HepG2 (cell line): Measurements from ENCODE around the gene PPP6R2. TPM values are rescaled to one million over a fixed set of nuclear protein-coding genes. Genes with fewer than 3 reads are reported as not detected.

ENCODE experiments used
- CSRNP1 ChIP-seq: sonication (generic); formaldehyde crosslinking; IDR thresholded peaks from 2 replicates; pipeline ENCODE4 v1.8.1; 2023; ENCODE audit warnings: mild to moderate bottlenecking, missing genetic modification reagents
- FLYWCH1 ChIP-seq: sonication (generic); formaldehyde crosslinking; IDR thresholded peaks from 2 replicates; pipeline ENCODE4 v1.8.1; 2023; ENCODE audit warnings: mild to moderate bottlenecking, missing genetic modification reagents
- JUNB ChIP-seq: sonication (generic); formaldehyde crosslinking; IDR thresholded peaks from 2 replicates; pipeline ENCODE4 v1.8.0; 2022; ENCODE audit warnings: missing genetic modification reagents, mild to moderate bottlenecking, borderline replicate concordance
- KLF16 ChIP-seq, 2 experiments: sonication (generic) in 1 of 2; formaldehyde crosslinking in 1 of 2; IDR thresholded peaks; 2 replicates each; pipeline versions ENCODE4 v1.6.1 to v1.8.0; 2016 to 2023; ENCODE audit warnings: missing genetic modification reagents in 2 of 2, missing compliant biosample characterization in 1 of 2
- MEF2D ChIP-seq: sonication (generic); formaldehyde crosslinking; IDR thresholded peaks from 2 replicates; pipeline ENCODE4 v1.5.1; 2020; ENCODE audit warnings: mild to moderate bottlenecking, missing genetic modification reagents
- MIXL1 ChIP-seq: IDR thresholded peaks from 2 replicates; pipeline ENCODE4 v1.6.1; 2016
- NBN ChIP-seq: fragments of 450-650 bp; conservative IDR thresholded peaks from 2 replicates; pipeline ENCODE4 v1.6.1; 2017
- PAX8 ChIP-seq: sonication (generic); formaldehyde crosslinking; IDR thresholded peaks from 2 replicates; pipeline ENCODE4 v1.8.0; 2022; ENCODE audit warnings: mild to moderate bottlenecking, missing genetic modification reagents, borderline replicate concordance
- POGZ ChIP-seq: sonication (generic); formaldehyde crosslinking; IDR thresholded peaks from 2 replicates; pipeline ENCODE4 v1.4.0; 2020; ENCODE audit warnings: mild to moderate bottlenecking, missing genetic modification reagents
- RBM39 ChIP-seq: fragments of 200-400 bp; formaldehyde crosslinking; IDR thresholded peaks from one replicate; pipeline ENCODE4 v1.6.1; 2018; ENCODE audit warnings: antibody characterized with exemption, mild to moderate bottlenecking, low read depth, low read length; ENCODE audit not compliant: poor library complexity, severe bottlenecking
- SALL1 ChIP-seq: sonication (generic); formaldehyde crosslinking; IDR thresholded peaks from 2 replicates; pipeline ENCODE4 v1.8.0; 2022; ENCODE audit warnings: mild to moderate bottlenecking, missing genetic modification reagents
- ZMAT5 ChIP-seq: sonication (generic); formaldehyde crosslinking; IDR thresholded peaks from 2 replicates; pipeline ENCODE4 v1.5.0; 2020; ENCODE audit warnings: mild to moderate bottlenecking, low read depth, missing genetic modification reagents, borderline replicate concordance
- ZNF292 ChIP-seq: sonication (generic); formaldehyde crosslinking; IDR thresholded peaks from 2 replicates; pipeline ENCODE4 v1.8.1; 2022; ENCODE audit warnings: mild to moderate bottlenecking, low read depth, missing genetic modification reagents, borderline replicate concordance
- ZNF354B ChIP-seq: sonication (generic); formaldehyde crosslinking; IDR thresholded peaks from 2 replicates; pipeline ENCODE4 v1.8.0; 2022; ENCODE audit warnings: mild to moderate bottlenecking, missing genetic modification reagents
- ZNF446 ChIP-seq: sonication (generic); formaldehyde crosslinking; IDR thresholded peaks from 2 replicates; pipeline ENCODE4 v1.5.0; 2020; ENCODE audit warnings: mild to moderate bottlenecking, missing genetic modification reagents
- ZNF496 ChIP-seq: sonication (generic); formaldehyde crosslinking; IDR thresholded peaks from 2 replicates; pipeline ENCODE4 v1.8.1; 2023; ENCODE audit warnings: mild to moderate bottlenecking, moderate library complexity, missing genetic modification reagents; ENCODE audit not compliant: insufficient replicate concordance
- polyA plus RNA-seq, 8 experiments: library from polyadenylated mRNA; depleted of rRNA in 3 of 8; stranded (reverse) in 7 of 8; unstranded in 1 of 8; fragments of >200 nt; fragmentation: Illumina TruSeq in 4 of 8; extraction: Trizol in 4 of 8; gene quantifications; 2 replicates each; pipeline versions ENCODE4 v1.2.1 to v1.2.3, GENCODE V29; 2011 to 2016; ENCODE audit warnings: low read depth in 4 of 8, missing spikeins in 1 of 8, mixed read lengths in 1 of 8; ENCODE audit not compliant: insufficient read depth in 1 of 8
- total RNA-seq, 5 experiments: library from RNA; depleted of rRNA; stranded (reverse); fragments of >200 nt; fragmentation: Illumina TruSeq; extraction: Trizol; gene quantifications; 2 replicates each; pipeline ENCODE4 v1.2.3, GENCODE V29; 2016; ENCODE audit warnings: low read depth in 1 of 5
- TF ChIP-seq, protein P1 (sequence below): sonication (generic); formaldehyde crosslinking; IDR thresholded peaks from 2 replicates; pipeline ENCODE4 v1.4.0; 2020; ENCODE audit warnings: mild to moderate bottlenecking, missing genetic modification reagents
- TF ChIP-seq, protein P2 (sequence below): sonication (generic); formaldehyde crosslinking; IDR thresholded peaks from 2 replicates; pipeline ENCODE4 v1.8.1; 2023; ENCODE audit warnings: missing genetic modification reagents, mild to moderate bottlenecking, borderline replicate concordance
- TF ChIP-seq, protein P3 (sequence below): fragments of 450-650 bp; IDR thresholded peaks from 2 replicates; pipeline ENCODE4 v1.6.1; 2016

Gene PPP6R2
- total and polyA plus RNA-seq, 2 of the 13 experiments (the other 11 are each of a cell fraction or from before 2014, with no cell fraction given), result 55.0 to 102 TPM

GRCh38 chr22:50293441-50294318, 49.4 kb upstream of the PPP6R2 start (continued):
- peak; percentile 58 for TF ChIP-seq SALL1 (CRISPR knock-in tag)
- TF ChIP-seq, protein P1, sequence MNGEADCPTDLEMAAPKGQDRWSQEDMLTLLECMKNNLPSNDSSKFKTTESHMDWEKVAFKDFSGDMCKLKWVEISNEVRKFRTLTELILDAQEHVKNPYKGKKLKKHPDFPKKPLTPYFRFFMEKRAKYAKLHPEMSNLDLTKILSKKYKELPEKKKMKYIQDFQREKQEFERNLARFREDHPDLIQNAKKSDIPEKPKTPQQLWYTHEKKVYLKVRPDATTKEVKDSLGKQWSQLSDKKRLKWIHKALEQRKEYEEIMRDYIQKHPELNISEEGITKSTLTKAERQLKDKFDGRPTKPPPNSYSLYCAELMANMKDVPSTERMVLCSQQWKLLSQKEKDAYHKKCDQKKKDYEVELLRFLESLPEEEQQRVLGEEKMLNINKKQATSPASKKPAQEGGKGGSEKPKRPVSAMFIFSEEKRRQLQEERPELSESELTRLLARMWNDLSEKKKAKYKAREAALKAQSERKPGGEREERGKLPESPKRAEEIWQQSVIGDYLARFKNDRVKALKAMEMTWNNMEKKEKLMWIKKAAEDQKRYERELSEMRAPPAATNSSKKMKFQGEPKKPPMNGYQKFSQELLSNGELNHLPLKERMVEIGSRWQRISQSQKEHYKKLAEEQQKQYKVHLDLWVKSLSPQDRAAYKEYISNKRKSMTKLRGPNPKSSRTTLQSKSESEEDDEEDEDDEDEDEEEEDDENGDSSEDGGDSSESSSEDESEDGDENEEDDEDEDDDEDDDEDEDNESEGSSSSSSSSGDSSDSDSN (CRISPR knock-in tag), result peak; percentile 98
- peak; percentile 45; the same call in 1 of the 2 replicates for TF ChIP-seq POGZ (CRISPR knock-in tag)
- peak; percentile 38 for TF ChIP-seq RBM39
- peak; percentile 46; the same call in 1 of the 2 replicates for TF ChIP-seq ZNF446 (CRISPR knock-in tag)
- TF ChIP-seq KLF16 (CRISPR knock-in tag; IDR thresholded peaks at IDR 0.05), result peak in 1 of 2 experiments; percentile 78; a peak in 2 of 4 replicates
- TF ChIP-seq MIXL1 (CRISPR knock-in tag), result peak; percentile 50; the same call in 1 of the 2 replicates
- TF ChIP-seq, protein P2, sequence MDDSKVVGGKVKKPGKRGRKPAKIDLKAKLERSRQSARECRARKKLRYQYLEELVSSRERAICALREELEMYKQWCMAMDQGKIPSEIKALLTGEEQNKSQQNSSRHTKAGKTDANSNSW, result no peak
- no peak for TF ChIP-seq ZNF496 (CRISPR knock-in tag)
- TF ChIP-seq, protein P3, sequence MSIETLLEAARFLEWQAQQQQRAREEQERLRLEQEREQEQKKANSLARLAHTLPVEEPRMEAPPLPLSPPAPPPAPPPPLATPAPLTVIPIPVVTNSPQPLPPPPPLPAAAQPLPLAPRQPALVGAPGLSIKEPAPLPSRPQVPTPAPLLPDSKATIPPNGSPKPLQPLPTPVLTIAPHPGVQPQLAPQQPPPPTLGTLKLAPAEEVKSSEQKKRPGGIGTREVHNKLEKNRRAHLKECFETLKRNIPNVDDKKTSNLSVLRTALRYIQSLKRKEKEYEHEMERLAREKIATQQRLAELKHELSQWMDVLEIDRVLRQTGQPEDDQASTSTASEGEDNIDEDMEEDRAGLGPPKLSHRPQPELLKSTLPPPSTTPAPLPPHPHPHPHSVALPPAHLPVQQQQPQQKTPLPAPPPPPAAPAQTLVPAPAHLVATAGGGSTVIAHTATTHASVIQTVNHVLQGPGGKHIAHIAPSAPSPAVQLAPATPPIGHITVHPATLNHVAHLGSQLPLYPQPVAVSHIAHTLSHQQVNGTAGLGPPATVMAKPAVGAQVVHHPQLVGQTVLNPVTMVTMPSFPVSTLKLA, result no peak
- no peak for TF ChIP-seq ZMAT5 (CRISPR knock-in tag)
- TF ChIP-seq NBN, result no peak
- TF ChIP-seq JUNB (CRISPR knock-in tag), result no peak
- peak; percentile 95 for TF ChIP-seq ZNF292
- TF ChIP-seq ZNF354B (CRISPR knock-in tag), result 0 out of 2 replicates have a peak, but pooled peaks have one; percentile 19
- peak; percentile 60 for TF ChIP-seq MEF2D
- TF ChIP-seq FLYWCH1, result peak; percentile 69; the same call in 1 of the 2 replicates
- peak; percentile 39 for TF ChIP-seq PAX8 (CRISPR knock-in tag)
- TF ChIP-seq CSRNP1 (CRISPR knock-in tag), result peak; percentile 86; the same call in 1 of the 2 replicates
